ENCODE results near the gene HS3ST4. TPM values are rescaled to one million over a fixed set of nuclear protein-coding genes. Genes with fewer than 3 reads are reported as not detected.

Gene HS3ST4
- total and polyA plus RNA-seq, 8 donors, result 0.58 to 1.7 (median 0.81) TPM; not detected in 3

DNA sequence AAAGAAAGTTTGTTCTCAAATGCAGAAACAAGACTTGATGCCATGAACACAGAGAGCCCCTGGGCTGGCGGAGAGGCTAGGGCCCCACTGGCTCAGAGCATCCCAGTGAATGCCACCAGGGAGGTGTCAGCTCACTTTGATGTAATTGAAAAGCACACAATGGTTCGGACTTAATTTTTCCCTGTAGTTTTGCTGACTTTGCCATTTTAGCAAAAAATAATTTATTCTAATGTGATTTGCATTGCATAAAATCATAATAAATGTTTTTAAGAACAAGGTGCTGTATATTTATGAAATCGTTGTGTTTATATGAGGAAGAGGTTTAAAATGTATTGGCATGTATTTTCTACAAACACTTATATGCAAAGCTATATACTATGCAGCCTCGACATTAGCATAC lies 140.5 kb downstream of the HS3ST4 start:
- Histone ChIP-seq H3K27me3 (peaks cover 0 to 4% (median 0%) of the 10 kb centered on the region in 3 donors), H3K4me3 (no peak overlapping the region), H3K36me3 (no peaks in the 10 kb centered on the region), H3K27ac (no peak overlapping the region), H3K4me1 (no peaks in the 10 kb centered on the region), H3K9me3 (no peaks in the 10 kb centered on the region)
- DNase-seq, result no peak
- WGBS, 5 donors, result 78 to 88% (median 86%) methylated on average over 4 of the region's 4 CpGs
- no peak for TF ChIP-seq EP300 (IDR thresholded peaks at IDR 0.05)
- no peak for TF ChIP-seq POLR2AphosphoS5 (IDR thresholded peaks at IDR 0.05)
- TF ChIP-seq POLR2A (IDR thresholded peaks at IDR 0.05), result no peak
- TF ChIP-seq, protein P1, sequence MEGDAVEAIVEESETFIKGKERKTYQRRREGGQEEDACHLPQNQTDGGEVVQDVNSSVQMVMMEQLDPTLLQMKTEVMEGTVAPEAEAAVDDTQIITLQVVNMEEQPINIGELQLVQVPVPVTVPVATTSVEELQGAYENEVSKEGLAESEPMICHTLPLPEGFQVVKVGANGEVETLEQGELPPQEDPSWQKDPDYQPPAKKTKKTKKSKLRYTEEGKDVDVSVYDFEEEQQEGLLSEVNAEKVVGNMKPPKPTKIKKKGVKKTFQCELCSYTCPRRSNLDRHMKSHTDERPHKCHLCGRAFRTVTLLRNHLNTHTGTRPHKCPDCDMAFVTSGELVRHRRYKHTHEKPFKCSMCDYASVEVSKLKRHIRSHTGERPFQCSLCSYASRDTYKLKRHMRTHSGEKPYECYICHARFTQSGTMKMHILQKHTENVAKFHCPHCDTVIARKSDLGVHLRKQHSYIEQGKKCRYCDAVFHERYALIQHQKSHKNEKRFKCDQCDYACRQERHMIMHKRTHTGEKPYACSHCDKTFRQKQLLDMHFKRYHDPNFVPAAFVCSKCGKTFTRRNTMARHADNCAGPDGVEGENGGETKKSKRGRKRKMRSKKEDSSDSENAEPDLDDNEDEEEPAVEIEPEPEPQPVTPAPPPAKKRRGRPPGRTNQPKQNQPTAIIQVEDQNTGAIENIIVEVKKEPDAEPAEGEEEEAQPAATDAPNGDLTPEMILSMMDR (IDR thresholded peaks at IDR 0.05), result no peak
- intact Hi-C loops (cut with DNase I; ENCODE audit: low total_unique reads), result no loop called here

GRCh38 chr16:25834101-25834500 lies 142.3 kb downstream of the HS3ST4 start:
- intact Hi-C loops (cut with DNase I; ENCODE audit: low total_unique reads), result no loop called here

GRCh38 chr16:25835126-25835525 lies 143.4 kb downstream of the HS3ST4 start:
- 31 to 49% (median 39%) methylated on average over 2 of the region's 2 CpGs for WGBS, 5 donors
- Histone ChIP-seq H3K4me1 (peaks cover 0 to 11% (median 7%) of the 10 kb centered on the region in 4 donors), H3K27ac (no peak overlapping the region), H3K27me3 (peaks cover 0 to 4% (median 0%) of the 10 kb centered on the region in 3 donors), H3K9me3 (no peaks in the 10 kb centered on the region), H3K4me3 (no peak overlapping the region), H3K36me3 (no peaks in the 10 kb centered on the region)
- DNase-seq, result no peak
- intact Hi-C loops (cut with DNase I; ENCODE audit: low total_unique reads), result loop anchor here (5.0 kb wide), 1 partner anchor 1272 kb away; no protein-coding TSS in a partner anchor
- TF ChIP-seq POLR2AphosphoS5 (IDR thresholded peaks at IDR 0.05) (no peak), EP300 (IDR thresholded peaks at IDR 0.05) (no peak), POLR2A (IDR thresholded peaks at IDR 0.05) (no peak)
- TF ChIP-seq, protein P1 (IDR thresholded peaks at IDR 0.05), result no peak

More at GRCh38 chr16:25834101-25834500, 142.3 kb downstream of the HS3ST4 start:
- Histone ChIP-seq H3K4me3 (no peak overlapping the region), H3K27me3 (peaks cover 0 to 4% (median 0%) of the 10 kb centered on the region in 3 donors), H3K36me3 (no peaks in the 10 kb centered on the region), H3K9me3 (no peaks in the 10 kb centered on the region), H3K27ac (no peak overlapping the region), H3K4me1 (peaks cover 0 to 11% (median 7%) of the 10 kb centered on the region in 4 donors)
- DNase-seq, result no peak
- TF ChIP-seq POLR2A (IDR thresholded peaks at IDR 0.05) (no peak), EP300 (IDR thresholded peaks at IDR 0.05) (no peak), POLR2AphosphoS5 (IDR thresholded peaks at IDR 0.05) (no peak)
- TF ChIP-seq, protein P1 (IDR thresholded peaks at IDR 0.05), result no peak
- 78 to 87% (median 83%) methylated on average over 1 of the region's 1 CpG for WGBS, 5 donors

GRCh38 chr16:25838724-25839186 lies 147.0 kb downstream of the HS3ST4 start:
- WGBS, 5 donors, result 2 to 8% (median 5%) methylated on average over 6 of the region's 6 CpGs
- Histone ChIP-seq H3K36me3 (no peaks in the 10 kb centered on the region), H3K4me1 (peaks cover 0 to 11% (median 7%) of the 10 kb centered on the region in 4 donors), H3K27me3 (peaks cover 0 to 4% (median 0%) of the 10 kb centered on the region in 3 donors), H3K27ac (no peak overlapping the region), H3K4me3 (peak overlapping the region; percentile 6 to 22 (median 14)), H3K9me3 (no peaks in the 10 kb centered on the region)
- intact Hi-C loops (cut with DNase I; ENCODE audit: low total_unique reads), result loop anchor here (5.0 kb wide), 1 partner anchor 1269 kb away; no protein-coding TSS in a partner anchor
- peak in 1 of 2 donors; percentile 69 for DNase-seq
- no peak for TF ChIP-seq POLR2AphosphoS5 (IDR thresholded peaks at IDR 0.05)
- TF ChIP-seq, protein P1 (IDR thresholded peaks at IDR 0.05), result peak in 5 of 7 experiments; percentile 56 to 81 (median 64)

Measured in stomach (tissue), 9 donors.